ENCODE results near the gene LRP1B.

- TF ChIP-seq CTCF (IDR thresholded peaks at IDR 0.05; ENCODE audit: low read length), result no peak
- TF ChIP-seq EZH2 (optimal IDR thresholded peaks at IDR 0.05; ENCODE audit: low read depth, low read length), result no peak
- no peak for TF ChIP-seq EZH2phosphoT487 (IDR thresholded peaks at IDR 0.05; ENCODE audit: low read length)
These were observed 464.6 kb downstream of the LRP1B start for GRCh38 chr2:141666191-141666590.
